Brain microvascular endothelial cell (primary cell): ENCODE measurements around the gene XCL2.

ENCODE experiments used
- DNase-seq: peaks from one replicate; pipeline ENCODE4 v3.0.0-alpha.2; 2020
- H3K27ac ChIP-seq: fragments of 250-450 bp; sonication (Bioruptor Pico); 2 replicates; pipeline ENCODE4 v1.5.1; 2020; ENCODE audit warnings: mild to moderate bottlenecking, moderate library complexity
- H3K27me3 ChIP-seq: fragments of 250-450 bp; sonication (Bioruptor Pico); replicated peaks from 2 replicates; pipeline ENCODE4 v1.5.1; 2020; ENCODE audit warnings: mild to moderate bottlenecking
- H3K36me3 ChIP-seq: fragments of 250-450 bp; sonication (Bioruptor Pico); replicated peaks from 2 replicates; pipeline ENCODE4 v1.5.1; 2020; ENCODE audit warnings: mild to moderate bottlenecking
- H3K4me3 ChIP-seq: 2 replicates; pipeline ENCODE4 v1.5.1; 2011; ENCODE audit warnings: low read depth, mild to moderate bottlenecking, control low read depth, low read length, moderate library complexity
- CTCF ChIP-seq: IDR thresholded peaks from 2 replicates; pipeline ENCODE4 v1.5.1; 2011; ENCODE audit warnings: low read depth, mild to moderate bottlenecking, moderate library complexity, low read length, control low read depth, inconsistent platforms; ENCODE audit errors: missing control alignments
- in situ Hi-C: cut with HindIII; loops from 2 replicates; pipeline ENCODE4 v1.10.0; 2017; ENCODE audit warnings: low sequenced_read_pairs, low pct_ligation_motif_present

The XCL2 gene

GRCh38 chr1:168535536-168535935 lies 8.3 kb downstream of the XCL2 start:
- no peak overlapping the region for H3K27ac ChIP-seq

GRCh38 chr1:168531615-168532345 lies 12.0 kb downstream of the XCL2 start:
- H3K27ac ChIP-seq = no peak overlapping the region
- no peak for TF ChIP-seq CTCF
- H3K36me3 ChIP-seq = no peaks in the 10 kb centered on the region
- DNase-seq = no peak
- H3K27me3 ChIP-seq = no peaks in the 10 kb centered on the region
- in situ Hi-C loops = no loop called here
- no peak overlapping the region for H3K4me3 ChIP-seq

More at GRCh38 chr1:168535536-168535935, 8.3 kb downstream of the XCL2 start:
- in situ Hi-C loops = no loop called here
- H3K4me3 ChIP-seq = no peak overlapping the region
- no peaks in the 10 kb centered on the region for H3K27me3 ChIP-seq
- no peak for TF ChIP-seq CTCF
- DNase-seq = no peak
- no peaks in the 10 kb centered on the region for H3K36me3 ChIP-seq

GRCh38 chr1:168529518-168529917 lies 14.3 kb downstream of the XCL2 start:
- no peak for TF ChIP-seq CTCF
- no peak overlapping the region for H3K27ac ChIP-seq

GRCh38 chr1:168521401-168522000 lies 22.3 kb downstream of the XCL2 start:
- DNase-seq = no peak
- TF ChIP-seq CTCF = no peak
- Histone ChIP-seq H3K27ac (no peak overlapping the region), H3K27me3 (no peaks in the 10 kb centered on the region), H3K36me3 (no peaks in the 10 kb centered on the region), H3K4me3 (no peak overlapping the region)
- in situ Hi-C loops = no loop called here

More at GRCh38 chr1:168529518-168529917, 14.3 kb downstream of the XCL2 start:
- in situ Hi-C loops = no loop called here
- no peak for DNase-seq
- Histone ChIP-seq H3K27me3 (no peaks in the 10 kb centered on the region), H3K36me3 (no peaks in the 10 kb centered on the region), H3K4me3 (no peak overlapping the region)

GRCh38 chr1:168520832-168521231 lies 23.0 kb downstream of the XCL2 start:
- no peak for TF ChIP-seq CTCF
- no peak overlapping the region for H3K27ac ChIP-seq
- no peak overlapping the region for H3K4me3 ChIP-seq
- no peaks in the 10 kb centered on the region for H3K36me3 ChIP-seq
- H3K27me3 ChIP-seq = no peaks in the 10 kb centered on the region
- in situ Hi-C loops = no loop called here
- DNase-seq = no peak
